ENCODE data around the gene GUCA1A.
"Not testable (repeated sequence)": the region's sequence is repeated elsewhere in the genome, so short reads cannot be mapped to it uniquely, and the experiment has no call there.

Gene GUCA1A

GRCh38 chr6:42177514-42178364 is 4.6 kb downstream of the GUCA1A start:
- no peak for DNase-seq (ENCODE audit: low read depth)

- DNase-seq (ENCODE audit: low read depth): no peak
These were observed 6.2 kb downstream of the GUCA1A start for GRCh38 chr6:42179261-42179944.

GRCh38 chr6:42179945-42180313 is 6.8 kb downstream of the GUCA1A start:
- no peak for DNase-seq (ENCODE audit: low read depth)

- DNase-seq (ENCODE audit: low read depth): no peak
These were observed 8.9 kb downstream of the GUCA1A start for GRCh38 chr6:42182101-42182500.

GRCh38 chr6:42184475-42184874 is 11.3 kb downstream of the GUCA1A start:
- DNase-seq (ENCODE audit: low read depth): no peak

- DNase-seq (ENCODE audit: low read depth): no peak
These were observed 12.4 kb downstream of the GUCA1A start for GRCh38 chr6:42185597-42185996.

- DNase-seq (ENCODE audit: low read depth): no peak
These were observed 15.2 kb downstream of the GUCA1A start for GRCh38 chr6:42188406-42188805.

GRCh38 chr6:42190554-42191183 is 17.5 kb downstream of the GUCA1A start:
- DNase-seq (ENCODE audit: low read depth): no peak

GRCh38 chr6:42192385-42192784 is 19.2 kb downstream of the GUCA1A start:
- DNase-seq (ENCODE audit: low read depth): not testable (repeated sequence)

- no peak for DNase-seq (ENCODE audit: low read depth)
These were observed 20.3 kb downstream of the GUCA1A start for GRCh38 chr6:42193491-42193894.

- DNase-seq (ENCODE audit: low read depth): no peak
These were observed 20.9 kb downstream of the GUCA1A start for GRCh38 chr6:42194056-42194455.

- no peak for DNase-seq (ENCODE audit: low read depth)
These were observed 22.3 kb downstream of the GUCA1A start for GRCh38 chr6:42195415-42195814.

- DNase-seq (ENCODE audit: low read depth): no peak
These were observed 24.6 kb downstream of the GUCA1A start for GRCh38 chr6:42197555-42198362.

- DNase-seq (ENCODE audit: low read depth): no peak
These were observed 26.2 kb downstream of the GUCA1A start for GRCh38 chr6:42199106-42199981.

GRCh38 chr6:42200035-42200434 is 26.9 kb downstream of the GUCA1A start:
- no peak for DNase-seq (ENCODE audit: low read depth)

GRCh38 chr6:42201382-42201781 is 28.2 kb downstream of the GUCA1A start:
- DNase-seq (ENCODE audit: low read depth): no peak

- not testable (repeated sequence) for DNase-seq (ENCODE audit: low read depth)
These were observed 29.2 kb downstream of the GUCA1A start for GRCh38 chr6:42202131-42202915.

GRCh38 chr6:42203183-42203582 is 30.0 kb downstream of the GUCA1A start:
- no peak for DNase-seq (ENCODE audit: low read depth)

- no peak for DNase-seq (ENCODE audit: low read depth)
These were observed 31.7 kb downstream of the GUCA1A start for GRCh38 chr6:42204768-42205282.

GRCh38 chr6:42207559-42207958 is 34.4 kb downstream of the GUCA1A start:
- DNase-seq (ENCODE audit: low read depth): not testable (repeated sequence)

All from stimulated activated CD8-positive, alpha-beta memory T cell treated with anti-CD3 and anti-CD28 coated beads, Interleukin-12 subunit alpha, Interleukin-12 subunit beta, amount 100 ng/mL, for 1 hour (primary cell).